Muscle of back (tissue), 11 donors: ENCODE results near the gene GDA. TPM values are rescaled to one million over a fixed set of nuclear protein-coding genes. Genes with fewer than 3 reads are reported as not detected.
"Not testable (repeated sequence)": the region's sequence is repeated elsewhere in the genome, so short reads cannot be mapped to it uniquely, and the experiment has no call there.

Experiments used
- DNase-seq, 3 donors: peaks; one replicate each; pipeline versions ENCODE4 v3.0.0 to v3.0.0-alpha.2; 2013
- polyA plus RNA-seq, 10 donors: library from polyadenylated mRNA; unstranded; fragments of 120-200 nt; gene quantifications; one replicate each; pipeline ENCODE4 v1.2.1, GENCODE V29; 2013; ENCODE audit not compliant: insufficient read length in 10 of 10

GDA gene
- polyA plus RNA-seq, 10 donors = 0.16 to 0.90 (median 0.34) TPM

DNA sequence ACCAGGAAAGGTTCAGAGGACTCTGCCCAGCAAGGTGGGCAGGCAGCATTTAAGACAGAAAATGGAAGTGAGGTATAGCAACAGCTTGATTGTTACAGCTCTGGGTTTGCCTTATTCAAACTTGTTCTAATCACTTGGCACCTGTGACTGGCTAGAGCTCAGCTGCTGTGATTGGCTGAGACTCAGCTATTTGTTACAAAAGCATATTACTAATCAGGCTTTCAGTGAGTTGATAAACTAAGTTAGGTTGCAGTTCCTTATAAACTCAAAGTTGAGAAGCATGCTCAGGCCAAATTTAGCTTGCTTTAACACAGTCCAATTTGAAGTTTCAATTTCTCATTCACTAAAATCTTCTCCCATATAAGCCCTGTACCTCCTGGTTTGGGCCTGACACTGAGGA lies 56.3 kb downstream of the GDA start:
- DNase-seq = no peak

DNA sequence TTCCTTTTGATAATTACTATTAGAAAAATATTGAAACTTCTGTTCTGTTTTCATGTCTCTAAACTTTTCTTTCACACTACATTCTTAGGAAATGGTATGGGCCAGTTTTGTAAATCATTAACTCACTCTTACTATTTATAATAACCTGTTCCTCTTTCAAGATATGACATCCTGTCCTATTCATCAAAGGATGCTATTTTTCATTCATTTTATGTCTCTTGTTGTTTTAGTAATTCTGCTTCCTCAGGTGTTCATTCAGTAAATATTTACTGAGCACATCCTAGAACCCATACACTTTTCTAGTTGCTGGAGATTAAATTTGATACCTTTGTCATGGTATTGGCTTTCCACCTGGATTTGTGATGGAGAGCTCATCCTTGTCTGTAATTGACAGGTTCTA lies 58.0 kb downstream of the GDA start:
- DNase-seq = no peak

- no peak for DNase-seq
Observed at GRCh38 chr9:72210522-72210921, 61.3 kb downstream of the GDA start.

- DNase-seq = no peak
Observed at GRCh38 chr9:72211047-72211446, 61.8 kb downstream of the GDA start.

- no peak for DNase-seq
Observed at GRCh38 chr9:72213906-72214305, 64.7 kb downstream of the GDA start.

GRCh38 chr9:72217306-72217842 lies 68.1 kb downstream of the GDA start:
- no peak for DNase-seq

- DNase-seq = no peak
Observed at GRCh38 chr9:72220589-72220988, 71.3 kb downstream of the GDA start.

DNA sequence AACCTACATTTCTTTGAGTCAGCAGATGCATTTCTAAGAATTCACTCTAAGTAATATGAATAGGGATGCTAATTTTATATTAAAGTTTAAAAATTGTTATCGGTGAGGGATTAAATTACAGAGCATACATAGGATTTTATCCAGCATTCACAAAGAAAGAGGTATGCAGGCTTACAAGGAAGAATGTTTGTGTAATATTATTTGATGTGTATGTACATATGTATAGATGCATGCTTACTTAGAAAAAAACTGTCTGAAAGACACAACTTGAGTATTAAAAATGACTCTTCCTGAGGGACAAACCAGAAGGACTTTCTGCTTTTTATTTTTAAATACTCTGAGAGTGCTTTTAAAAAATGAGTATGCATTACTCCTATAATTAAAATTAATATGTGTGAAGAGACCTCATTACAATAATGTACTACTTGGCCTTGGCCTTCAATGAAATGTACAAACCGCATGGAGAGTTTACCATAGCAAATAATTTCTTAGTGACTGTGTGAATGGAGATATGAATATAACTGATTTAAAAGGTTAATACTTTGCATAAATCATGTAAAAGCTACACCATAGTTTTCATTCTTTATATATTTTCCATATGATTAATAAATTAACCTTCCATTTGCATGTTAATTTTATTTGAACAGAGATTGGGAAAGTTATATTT lies 77.0 kb downstream of the GDA start:
- DNase-seq = no peak

GRCh38 chr9:72228282-72228681 lies 79.0 kb downstream of the GDA start:
- DNase-seq = no peak

DNA sequence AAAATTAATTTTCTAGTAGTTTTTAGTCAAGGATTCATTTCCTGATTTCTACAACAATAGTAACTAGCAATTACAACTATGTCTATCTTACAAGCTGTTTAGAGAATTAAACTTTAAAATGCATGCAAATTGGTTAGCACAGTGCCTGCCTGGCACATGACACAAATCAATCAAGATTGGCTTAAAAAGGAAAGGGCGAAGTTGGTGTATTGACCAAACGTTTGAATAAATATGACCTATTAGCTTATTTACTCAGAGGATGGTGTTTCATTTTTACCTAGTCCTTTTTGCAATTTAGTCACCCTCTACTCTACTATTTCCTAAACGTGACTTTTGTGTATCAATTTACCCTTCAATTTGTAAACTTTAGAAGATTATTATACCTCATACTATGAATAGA lies 83.5 kb downstream of the GDA start:
- no peak for DNase-seq

GRCh38 chr9:72247549-72247948 lies 98.3 kb downstream of the GDA start:
- no peak for DNase-seq

GRCh38 chr9:72251589-72251988 lies 102.3 kb downstream of the GDA start:
- DNase-seq = no peak

GRCh38 chr9:72254901-72255545 lies 105.8 kb downstream of the GDA start:
- no peak for DNase-seq

- no peak for DNase-seq
Observed at GRCh38 chr9:72255569-72255968, 106.3 kb downstream of the GDA start.

DNA sequence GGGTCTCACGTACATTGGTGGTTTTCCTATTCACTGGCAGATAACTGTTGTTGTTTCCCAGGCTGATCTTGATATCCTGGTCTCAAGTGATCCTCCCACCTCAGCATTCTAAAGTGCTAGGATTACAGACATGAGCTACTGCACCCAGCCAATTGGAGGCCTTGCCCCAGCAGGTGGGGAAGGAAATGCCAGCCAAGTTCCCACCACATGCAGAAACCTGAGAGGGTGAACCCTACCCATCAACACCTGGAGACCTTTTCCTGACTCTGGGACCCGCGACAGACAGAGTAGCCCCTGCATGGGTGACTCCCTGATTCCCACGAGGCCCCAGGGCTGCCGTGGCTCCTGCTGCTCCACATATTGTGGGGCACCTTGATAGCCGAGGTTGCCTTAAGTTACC lies 107.7 kb downstream of the GDA start:
- no peak for DNase-seq

DNA sequence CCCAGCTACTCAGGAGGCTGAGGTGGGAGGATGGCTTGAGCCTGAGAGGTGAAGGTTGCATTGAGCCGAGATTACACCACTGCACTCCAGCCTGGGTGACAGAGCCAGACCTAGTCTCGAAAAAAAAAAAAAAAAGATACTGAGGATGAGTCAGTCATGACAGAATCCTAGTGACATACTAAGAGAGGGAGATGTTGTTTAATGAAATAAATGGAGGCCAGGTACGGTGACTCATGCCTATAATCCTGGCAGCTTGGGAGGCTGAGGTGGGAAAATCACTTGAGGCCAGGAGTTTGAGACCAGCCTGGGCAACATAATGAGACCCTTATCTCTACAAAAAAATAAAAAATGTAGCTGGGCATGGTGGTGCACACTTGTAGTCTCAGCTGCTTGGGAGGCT lies 108.6 kb downstream of the GDA start:
- no peak for DNase-seq

GRCh38 chr9:72262063-72262462 lies 112.8 kb downstream of the GDA start:
- DNase-seq = no peak

- no peak for DNase-seq
Observed at GRCh38 chr9:72263572-72263971, 114.3 kb downstream of the GDA start.

DNA sequence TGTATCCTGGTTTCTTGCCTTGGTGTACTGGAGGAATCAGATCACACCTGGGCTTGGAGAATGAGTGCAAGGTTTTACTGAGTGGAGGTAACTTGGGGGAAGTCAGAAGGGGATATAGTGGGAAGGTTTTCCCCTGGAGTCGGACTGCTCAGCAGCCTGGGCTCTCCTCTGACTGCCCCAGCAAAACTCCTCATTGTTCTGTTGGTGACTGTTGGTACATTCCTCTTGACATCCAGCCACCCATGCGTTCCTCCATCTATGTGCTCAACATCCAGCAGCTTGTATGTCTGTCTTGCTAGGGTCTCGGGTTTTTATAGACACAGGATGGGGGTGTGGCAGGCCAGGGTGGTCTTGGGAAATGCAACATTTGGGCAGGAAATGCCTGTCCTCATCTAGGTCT lies 119.7 kb downstream of the GDA start:
- DNase-seq = no peak

GRCh38 chr9:72270359-72270758 lies 121.1 kb downstream of the GDA start:
- DNase-seq = not testable (repeated sequence)

GRCh38 chr9:72271613-72272478 lies 122.6 kb downstream of the GDA start:
- peak; percentile 57 to 69 (median 59) for DNase-seq

DNA sequence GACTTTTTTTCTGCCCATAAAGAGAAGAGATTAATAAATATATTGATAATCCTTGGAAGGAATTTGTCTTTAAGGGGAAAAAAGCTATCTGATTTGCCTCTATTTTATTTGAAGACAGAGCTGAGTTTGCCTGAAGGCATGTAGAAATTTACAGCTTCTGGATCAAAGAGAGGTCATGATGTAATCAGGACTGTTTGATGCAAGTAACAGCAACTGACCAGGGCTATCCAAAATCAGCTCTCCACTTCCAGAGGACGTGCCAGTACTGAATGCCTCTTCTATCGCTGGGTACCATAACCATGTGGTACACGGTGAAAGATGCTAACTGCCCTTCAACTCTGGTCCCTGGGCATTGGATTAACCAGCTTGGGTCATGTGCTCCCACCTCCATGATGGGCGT lies 125.2 kb downstream of the GDA start:
- no peak for DNase-seq

- DNase-seq = no peak
Observed at GRCh38 chr9:72274916-72275315, 125.7 kb downstream of the GDA start.
